GM21528 (cell line): ENCODE data around the gene ACSL1.

Experiments used
- ATAC-seq: cut with Tn5 transposase; IDR thresholded peaks from one replicate; pipeline ENCODE4 v1.9.1; 2021; ENCODE audit warnings: mild to moderate bottlenecking, moderate library complexity; ENCODE audit not compliant: unreplicated experiment, low FRiP score

ACSL1 gene

GRCh38 chr4:184732126-184732525 is 93.6 kb downstream of the ACSL1 start:
- ATAC-seq = no peak

- ATAC-seq = no peak
These were observed 94.7 kb downstream of the ACSL1 start for GRCh38 chr4:184731056-184731455.

- ATAC-seq = no peak
These were observed 95.8 kb downstream of the ACSL1 start for GRCh38 chr4:184729946-184730345.

DNA sequence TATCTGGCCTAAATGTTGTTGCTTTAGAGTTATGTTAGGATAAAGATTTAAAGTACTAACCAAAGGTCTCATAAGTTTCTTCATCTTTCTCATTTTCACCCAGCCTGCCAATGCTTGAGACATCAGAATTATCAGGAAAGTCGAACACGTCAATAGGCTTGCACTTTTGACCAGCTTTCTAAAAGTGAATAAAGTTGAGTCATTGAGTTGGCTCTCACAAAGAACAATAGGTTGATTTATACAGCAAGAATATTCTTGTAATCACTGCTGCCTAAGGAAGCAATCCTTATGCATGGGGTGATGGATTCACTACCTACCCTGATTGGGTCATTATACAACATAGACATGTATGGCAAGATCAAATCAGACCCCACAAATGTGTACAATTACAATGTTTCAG is 96.9 kb downstream of the ACSL1 start:
- no peak for ATAC-seq

- no peak for ATAC-seq
These were observed 98.3 kb downstream of the ACSL1 start for GRCh38 chr4:184727430-184727829.

- ATAC-seq = no peak
These were observed 103.0 kb downstream of the ACSL1 start for GRCh38 chr4:184722798-184723197.

DNA sequence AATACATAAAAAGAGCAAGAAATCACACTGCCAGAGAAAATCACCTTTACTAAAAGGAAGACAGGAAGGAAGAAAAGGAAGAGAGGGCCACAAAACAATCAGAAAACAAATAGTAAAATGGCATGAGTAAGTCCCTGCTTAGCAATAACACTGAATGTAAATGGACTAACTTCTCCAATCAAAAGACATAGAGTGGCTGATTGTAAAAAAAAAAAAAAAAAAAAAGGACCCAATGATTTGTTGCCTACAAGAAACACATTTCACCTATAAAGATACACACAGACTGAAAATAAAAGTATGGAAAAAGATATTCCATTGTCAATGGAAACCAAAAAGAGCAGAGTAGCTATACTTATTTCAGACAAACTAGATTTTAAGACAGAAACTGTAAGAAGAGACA is 104.5 kb downstream of the ACSL1 start:
- ATAC-seq = no peak

GRCh38 chr4:184719407-184719806 is 106.4 kb downstream of the ACSL1 start:
- no peak for ATAC-seq

- no peak for ATAC-seq
These were observed 110.2 kb downstream of the ACSL1 start for GRCh38 chr4:184715526-184715925.

DNA sequence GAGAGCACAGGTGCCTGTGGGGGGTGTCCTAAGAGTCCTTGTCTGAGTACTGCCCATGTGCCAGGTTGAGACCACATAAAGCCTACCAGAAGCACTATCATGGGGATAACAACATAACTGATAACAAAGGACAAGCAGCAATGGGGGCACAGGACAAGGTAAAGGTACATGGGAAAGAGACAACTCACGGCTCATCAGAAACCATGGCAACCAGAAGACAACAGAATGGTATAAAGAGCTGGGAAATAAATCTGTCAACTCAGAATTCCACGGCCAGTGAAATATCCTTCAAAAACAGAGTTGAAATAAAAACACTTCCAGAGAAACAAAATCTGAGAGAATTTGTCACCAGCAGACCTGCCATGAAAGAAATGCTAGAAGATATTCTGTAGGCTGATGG is 111.9 kb downstream of the ACSL1 start:
- no peak for ATAC-seq

- ATAC-seq = no peak
These were observed 113.4 kb downstream of the ACSL1 start for GRCh38 chr4:184712322-184712721.

GRCh38 chr4:184706453-184706852 is 119.3 kb downstream of the ACSL1 start:
- ATAC-seq = no peak

GRCh38 chr4:184705692-184706091 is 120.1 kb downstream of the ACSL1 start:
- ATAC-seq = no peak
